Thyroid gland (tissue), 4 donors: ENCODE data around the gene ITGB7.

Experiments used
- CTCF ChIP-seq, 6 experiments: fragments of 200-600 bp in 3 of 6; fragments of 450-650 bp in 3 of 6; sonication (generic) in 3 of 6; IDR thresholded peaks; one replicate each; pipeline ENCODE4 v1.5.1; 2016 to 2019; ENCODE audit warnings: antibody characterized with exemption in 6 of 6, mild to moderate bottlenecking in 2 of 6, inconsistent platforms in 1 of 6, moderate library complexity in 1 of 6
- POLR2A ChIP-seq, 2 donors: fragments of 450-650 bp; IDR thresholded peaks; one replicate each; pipeline ENCODE4 v1.6.1; 2017; ENCODE audit warnings: antibody characterized with exemption in 2 of 2, mild to moderate bottlenecking in 2 of 2, moderate library complexity in 1 of 2

GRCh38 chr12:53255996-53256395 is 48.9 kb upstream of the ITGB7 start:
- TF ChIP-seq CTCF (IDR thresholded peaks at IDR 0.05), result no peak
- no peak for TF ChIP-seq POLR2A (IDR thresholded peaks at IDR 0.05)
